ENCODE measurements around the gene LGR6.

LGR6 gene

GRCh38 chr1:202182040-202182877 lies 11.3 kb upstream of the LGR6 start:
- Histone ChIP-seq H3K9ac (no peak overlapping the region), H3K4me3 (ENCODE audit: low read depth, low read length) (no peak overlapping the region), H2AFZ (no peak overlapping the region), H3K4me2 (ENCODE audit: low read length) (no peak overlapping the region), H3K9me3 (ENCODE audit: control insufficient read depth, low read length) (no peaks in the 10 kb centered on the region), H3K4me1 (no peaks in the 10 kb centered on the region), H3K27ac (no peak overlapping the region), H3K36me3 (ENCODE audit: control insufficient read depth, insufficient read depth, low read length) (no peaks in the 10 kb centered on the region), H3K27me3 (ENCODE audit: control insufficient read depth, insufficient read depth, low read length) (no peaks in the 10 kb centered on the region), H3K79me2 (no peaks in the 10 kb centered on the region)
- no peak for TF ChIP-seq CTCF (IDR thresholded peaks at IDR 0.05)

GRCh38 chr1:202184750-202185460 lies 8.7 kb upstream of the LGR6 start:
- Histone ChIP-seq H3K4me1 (no peaks in the 10 kb centered on the region), H3K36me3 (ENCODE audit: control insufficient read depth, insufficient read depth, low read length) (no peaks in the 10 kb centered on the region), H3K4me3 (ENCODE audit: low read depth, low read length) (no peak overlapping the region), H2AFZ (no peak overlapping the region), H3K27me3 (ENCODE audit: control insufficient read depth, insufficient read depth, low read length) (no peaks in the 10 kb centered on the region), H3K9me3 (ENCODE audit: control insufficient read depth, low read length) (no peaks in the 10 kb centered on the region), H3K4me2 (ENCODE audit: low read length) (no peak overlapping the region), H3K27ac (no peak overlapping the region), H3K9ac (no peak overlapping the region), H3K79me2 (no peaks in the 10 kb centered on the region)
- peak; percentile 62 for TF ChIP-seq CTCF (IDR thresholded peaks at IDR 0.05)

GRCh38 chr1:202186327-202186726 lies 7.3 kb upstream of the LGR6 start:
- Histone ChIP-seq H2AFZ (no peak overlapping the region), H3K4me2 (ENCODE audit: low read length) (no peak overlapping the region), H3K27me3 (ENCODE audit: control insufficient read depth, insufficient read depth, low read length) (no peaks in the 10 kb centered on the region), H3K36me3 (ENCODE audit: control insufficient read depth, insufficient read depth, low read length) (no peaks in the 10 kb centered on the region), H3K9me3 (ENCODE audit: control insufficient read depth, low read length) (no peaks in the 10 kb centered on the region), H3K79me2 (no peaks in the 10 kb centered on the region), H3K27ac (no peak overlapping the region), H3K9ac (no peak overlapping the region), H3K4me1 (no peaks in the 10 kb centered on the region), H3K4me3 (ENCODE audit: low read depth, low read length) (no peak overlapping the region)
- no peak for TF ChIP-seq CTCF (IDR thresholded peaks at IDR 0.05)

- H3K9me3 ChIP-seq (ENCODE audit: control insufficient read depth, low read length): no peaks in the 10 kb centered on the region
- H3K27me3 ChIP-seq (ENCODE audit: control insufficient read depth, insufficient read depth, low read length): no peaks in the 10 kb centered on the region
- no peak overlapping the region for H3K4me3 ChIP-seq (ENCODE audit: low read depth, low read length)
- H3K79me2 ChIP-seq: no peaks in the 10 kb centered on the region
- no peak overlapping the region for H3K4me2 ChIP-seq (ENCODE audit: low read length)
- H3K27ac ChIP-seq: no peak overlapping the region
- H3K9ac ChIP-seq: no peak overlapping the region
- no peaks in the 10 kb centered on the region for H3K4me1 ChIP-seq
- H2AFZ ChIP-seq: no peak overlapping the region
- no peaks in the 10 kb centered on the region for H3K36me3 ChIP-seq (ENCODE audit: control insufficient read depth, insufficient read depth, low read length)
- TF ChIP-seq CTCF (IDR thresholded peaks at IDR 0.05): no peak
Measured at GRCh38 chr1:202187041-202187671, 6.4 kb upstream of the LGR6 start.
